Measurements from ENCODE around the gene FAM221A. TPM values are rescaled to one million over a fixed set of nuclear protein-coding genes. Genes with fewer than 3 reads are reported as not detected.

The FAM221A gene
- total and polyA plus RNA-seq, 2 of the 8 experiments (the other 6 are each of a cell fraction or from before 2014, with no cell fraction given) = 21.5 to 39.0 TPM

GRCh38 chr7:23709081-23709750 lies 29.2 kb downstream of the FAM221A start:
- 91% methylated on average over 7 of the region's 7 CpGs; no CpG with 5 or more reads in 1 of the 2 experiments for WGBS, 2 experiments (ENCODE audit: extremely low coverage in 1 of 2, insufficient coverage in 1 of 2, insufficient read length in 1 of 2, insufficient replicate concordance in 2 of 2, low coverage in 1 of 2, low lambda C conversion rate in 2 of 2, missing lambda C conversion rate in 1 of 2)

More at GRCh38 chr7:23709081-23709750, 29.2 kb downstream of the FAM221A start:
- Histone ChIP-seq H2BK5ac (ENCODE audit: low read depth, low read length) (no peak overlapping the region), H3K14ac (ENCODE audit: insufficient read length) (no peak overlapping the region), H3K27ac (ENCODE audit: low read depth, low read length) (no peak overlapping the region), H3K79me1 (ENCODE audit: low read depth, low read length) (no peaks in the 10 kb centered on the region), H4K8ac (ENCODE audit: extremely low read depth, insufficient read depth, low read length) (no peak overlapping the region), H2AK5ac (ENCODE audit: low read depth, low read length) (no peak overlapping the region), H3K9me3 (ENCODE audit: insufficient read depth in 2 of 2, low read depth in 1 of 2, low read length in 1 of 2) (peaks cover 0 to 10% of the 10 kb centered on the region in 2 experiments; a peak in 1 of 4 replicates), H2BK15ac (ENCODE audit: low read length) (no peak overlapping the region), H2AFZ (ENCODE audit: low read length) (no peak overlapping the region), H3K18ac (ENCODE audit: extremely low read depth, low read length) (no peak overlapping the region), H4K20me1 (replicated peaks in 1 of 2; ENCODE audit: control insufficient read depth in 1 of 2, insufficient read depth in 2 of 2, low read length in 2 of 2) (no peaks in the 10 kb centered on the region), H2BK12ac (ENCODE audit: low read depth, low read length) (no peak overlapping the region), H3K9ac (replicated peaks in 1 of 4; ENCODE audit: extremely low read depth in 1 of 4, low read depth in 3 of 4, low read length in 3 of 4) (no peak overlapping the region), H4K91ac (replicated peaks; ENCODE audit: insufficient read length, low read length) (no peak overlapping the region), H2BK20ac (ENCODE audit: low read length) (no peak overlapping the region), H3K4me1 (replicated peaks in 1 of 4; ENCODE audit: control insufficient read depth in 3 of 4, insufficient read depth in 4 of 4, low read length in 3 of 4) (no peaks in the 10 kb centered on the region), H3K4ac (replicated peaks; ENCODE audit: insufficient read length, low read depth, low read length) (no peak overlapping the region), H3K36me3 (ENCODE audit: control insufficient read depth in 2 of 4, insufficient read depth in 4 of 4, low read length in 3 of 4) (peaks cover 3 to 18% (median 13%) of the 10 kb centered on the region in 4 experiments; a peak in 5 of 8 replicates), H3K79me2 (ENCODE audit: control insufficient read depth in 1 of 2, insufficient read depth in 2 of 2, low read length in 2 of 2) (no peaks in the 10 kb centered on the region), H4K5ac (ENCODE audit: insufficient read length, low read depth, low read length) (no peak overlapping the region), H3K56ac (replicated peaks; ENCODE audit: insufficient read length, low read depth, low read length) (no peak overlapping the region), H3K4me2 (ENCODE audit: insufficient read depth in 1 of 2, low read depth in 2 of 2, low read length in 2 of 2) (no peak overlapping the region), H3K23me2 (ENCODE audit: low read depth, low read length) (no peaks in the 10 kb centered on the region), H3K27me3 (replicated peaks in 1 of 4; ENCODE audit: control insufficient read depth in 3 of 4, extremely low read depth in 1 of 4, insufficient read depth in 3 of 4, low read length in 3 of 4) (no peaks in the 10 kb centered on the region), H3K4me3 (ENCODE audit: extremely low read depth in 1 of 4, insufficient read depth in 2 of 4, low read depth in 3 of 4, low read length in 4 of 4) (no peak overlapping the region), H3K23ac (ENCODE audit: insufficient read length) (no peak overlapping the region), H2BK120ac (replicated peaks; ENCODE audit: low read depth, low read length) (no peak overlapping the region)
- DNase-seq (ENCODE audit: low read depth in 1 of 2, low spot score in 2 of 2) (no peak), FAIRE-seq (no peak)
- ChIA-PET CTCF (ENCODE audit: partially characterized antibody) (interaction anchor here (0.5 to 8.0 kb wide), 18 partner anchors 12 to 432 kb away, joined by 3 to 90 read pairs (median 4); no protein-coding TSS in a partner anchor), POLR2A (ENCODE audit: partially characterized antibody) (interaction anchor here (0.8 to 1.4 kb wide), 4 partner anchors 14 to 164 kb away, joined by 3 to 4 read pairs (median 3); no protein-coding TSS in a partner anchor)
- TF ChIP-seq BRCA1 (IDR thresholded peaks at IDR 0.05; ENCODE audit: low read depth, low read length) (no peak), MAX (IDR thresholded peaks at IDR 0.05) (no peak), TCF12 (IDR thresholded peaks at IDR 0.05; ENCODE audit: low read depth, low read length) (no peak), CHD2 (IDR thresholded peaks at IDR 0.05; ENCODE audit: low read length) (no peak), YY1 (IDR thresholded peaks at IDR 0.05; ENCODE audit: low read depth, low read length) (no peak), NRF1 (IDR thresholded peaks at IDR 0.05; ENCODE audit: low read depth, low read length) (no peak), CHD1 (IDR thresholded peaks at IDR 0.05; ENCODE audit: low read depth, low read length) (no peak), EP300 (IDR thresholded peaks at IDR 0.05; ENCODE audit: borderline replicate concordance in 1 of 2, low read depth in 2 of 2, low read length in 2 of 2) (no peak)

All from H1 (cell line).